HG03039 (cell line): ENCODE results near the gene CHAT.

Experiments
- ATAC-seq: cut with Tn5 transposase; IDR thresholded peaks from one replicate; pipeline ENCODE4 v1.9.1; 2021; ENCODE audit warnings: mild to moderate bottlenecking, moderate library complexity; ENCODE audit not compliant: unreplicated experiment

The CHAT gene

DNA sequence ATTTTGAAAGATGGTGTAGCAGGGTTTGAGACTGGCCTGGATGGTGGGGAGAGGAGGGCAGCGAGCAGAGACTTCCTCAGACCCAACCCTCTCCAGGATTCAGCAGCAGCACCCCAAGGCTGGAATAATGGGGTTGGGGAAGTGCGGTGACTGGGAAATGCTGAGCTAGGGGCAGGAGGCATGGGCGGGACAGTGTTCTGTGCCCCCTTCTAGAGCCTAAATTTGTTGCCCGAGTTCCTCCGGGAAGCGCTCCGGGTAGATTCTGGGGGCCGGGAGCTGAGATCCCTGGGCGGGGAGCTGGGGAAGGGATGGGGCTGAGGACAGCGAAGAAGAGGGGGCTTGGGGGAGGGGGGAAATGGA lies at the start of gene CHAT:
Gene CHAT (plus strand): TSS at position 156 of the 360 bp plus-strand sequence. CDS start 153 bp downstream, at position 309.
- ATAC-seq = no peak

DNA sequence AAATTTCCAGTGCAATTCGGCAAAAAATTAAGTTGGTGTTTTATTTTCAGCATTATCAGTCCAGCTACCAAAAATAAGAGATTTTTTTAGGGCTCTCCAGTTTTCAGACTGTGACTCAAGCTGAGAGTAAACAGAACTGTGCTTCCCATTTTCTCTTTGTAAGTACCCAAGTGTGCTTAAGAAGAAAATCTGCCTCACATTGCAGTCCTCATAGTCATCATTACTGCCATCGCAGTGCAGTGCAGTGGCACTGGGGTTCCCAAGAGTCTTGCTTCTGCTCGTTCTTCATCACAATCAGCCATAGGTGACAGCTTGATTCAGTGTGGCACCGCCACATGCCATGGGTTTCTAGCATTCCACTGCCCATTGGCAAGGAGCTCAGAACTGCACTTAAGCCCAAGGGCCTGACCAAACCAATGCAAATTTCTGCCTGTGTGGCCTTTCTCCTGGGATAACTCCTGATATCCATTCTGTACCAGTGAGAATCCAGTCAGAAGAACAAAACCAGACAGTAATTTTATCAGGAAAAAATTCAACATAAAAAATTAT lies 49.3 kb upstream of the CHAT start:
- ATAC-seq = no peak

DNA sequence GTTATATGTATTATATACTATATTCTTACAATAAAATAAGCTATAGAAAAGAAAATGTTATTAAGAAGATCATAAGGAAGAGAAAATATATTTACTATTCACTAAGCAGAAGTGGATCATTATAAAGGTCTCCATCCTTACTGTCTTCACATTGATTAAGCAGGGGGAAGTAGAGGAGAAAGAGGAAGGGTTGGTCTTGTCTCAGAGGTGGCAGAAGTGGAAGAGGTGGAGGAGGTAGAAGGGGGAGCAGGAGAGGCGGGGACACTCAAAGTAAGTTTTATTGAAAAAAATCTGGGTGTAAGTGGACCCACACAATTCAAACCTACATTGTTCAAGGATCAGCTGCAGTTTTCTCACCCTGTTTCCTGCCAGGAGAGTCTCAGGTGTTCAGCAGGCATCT lies 46.0 kb upstream of the CHAT start:
- no peak for ATAC-seq

DNA sequence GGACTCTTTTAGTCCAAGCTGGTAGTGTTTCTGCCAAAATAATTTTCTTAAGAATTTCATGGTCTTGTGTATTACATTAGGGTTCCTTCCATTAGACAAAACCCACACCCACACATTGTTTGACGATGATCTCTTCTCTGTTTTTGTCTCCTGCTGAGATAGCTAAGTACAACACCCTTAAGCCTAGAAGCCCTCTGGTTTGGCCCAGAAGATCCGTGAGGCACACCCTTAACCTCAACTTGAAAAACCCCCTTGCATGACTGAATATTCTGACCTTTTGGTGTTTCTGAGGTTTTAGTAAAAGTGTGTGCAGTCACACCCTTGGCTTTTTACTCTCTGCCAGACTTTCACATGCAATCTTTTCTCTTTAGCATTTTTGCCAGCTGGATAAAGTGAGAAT lies 45.6 kb upstream of the CHAT start:
- ATAC-seq = no peak

DNA sequence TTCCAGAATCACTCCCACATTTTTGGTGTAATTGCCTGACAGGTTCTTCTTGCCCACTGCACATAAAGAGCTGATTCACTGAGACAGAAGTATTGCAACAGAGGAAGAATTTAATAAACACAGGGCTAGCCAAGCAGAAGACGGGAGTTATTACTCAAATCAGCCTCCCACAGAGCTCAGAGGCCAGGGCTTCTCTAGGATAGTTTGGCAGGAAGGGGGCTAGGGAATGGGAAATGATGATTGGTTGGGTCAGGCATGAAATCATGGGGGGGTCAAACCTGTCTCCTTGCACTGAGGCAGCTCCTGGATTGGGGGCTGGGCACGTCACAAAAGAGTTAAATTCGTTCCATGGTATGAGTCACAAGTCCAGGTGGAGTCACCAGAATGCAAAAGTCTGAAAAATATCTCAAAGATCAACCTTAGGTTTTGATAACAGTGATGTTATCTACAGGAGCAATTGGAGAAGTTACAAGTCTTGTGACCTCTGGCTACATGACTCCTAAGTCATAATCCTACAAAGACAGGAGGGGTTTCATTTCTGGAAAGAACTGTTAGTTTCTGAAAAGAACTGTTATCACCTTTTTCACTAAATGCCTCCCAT lies 44.7 kb upstream of the CHAT start:
- ATAC-seq = no peak

DNA sequence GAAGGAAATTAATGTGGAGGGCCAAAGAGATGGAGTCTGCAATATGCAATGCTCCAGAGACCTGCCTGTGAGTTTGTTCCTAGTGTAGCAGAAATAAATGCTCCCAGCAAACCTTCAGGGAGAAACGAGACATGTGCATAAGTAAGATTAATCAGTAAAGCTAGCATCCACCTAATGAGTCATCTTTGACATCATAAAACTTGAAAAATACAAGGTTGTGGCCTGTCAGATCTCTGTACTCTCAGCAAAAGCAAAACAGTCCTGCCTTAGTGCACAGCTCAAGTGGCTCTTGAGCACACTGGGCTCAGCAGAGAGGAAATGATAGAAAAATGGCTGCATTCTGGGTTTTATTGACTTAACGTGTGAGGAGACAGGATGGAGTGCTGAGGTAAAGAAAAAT lies 42.4 kb upstream of the CHAT start:
- no peak for ATAC-seq

DNA sequence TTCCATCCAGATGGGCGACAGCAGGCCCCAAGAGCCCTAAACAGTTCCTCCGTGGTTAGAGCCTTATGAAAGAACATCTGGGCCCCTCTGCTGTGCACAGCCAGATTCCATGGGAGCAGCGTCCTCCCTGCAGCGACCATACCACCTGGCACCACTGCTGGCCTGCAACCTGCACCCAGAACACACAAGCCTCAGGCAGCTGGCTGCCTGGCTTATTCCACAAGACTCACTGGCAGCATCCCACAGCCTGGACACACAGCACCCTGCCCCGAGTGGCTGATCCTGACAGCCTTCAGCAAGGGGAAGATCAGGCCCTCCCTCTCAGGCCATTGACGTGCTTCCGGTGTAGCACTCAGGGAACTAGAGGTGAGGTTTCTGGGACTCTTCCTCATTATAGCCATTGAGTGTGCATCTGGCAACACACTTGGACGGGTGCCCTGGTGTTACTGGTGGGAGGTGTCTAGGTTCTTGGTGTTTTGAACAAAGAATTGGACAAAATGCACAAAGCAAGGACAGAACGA lies 41.2 kb upstream of the CHAT start:
- no peak for ATAC-seq

DNA sequence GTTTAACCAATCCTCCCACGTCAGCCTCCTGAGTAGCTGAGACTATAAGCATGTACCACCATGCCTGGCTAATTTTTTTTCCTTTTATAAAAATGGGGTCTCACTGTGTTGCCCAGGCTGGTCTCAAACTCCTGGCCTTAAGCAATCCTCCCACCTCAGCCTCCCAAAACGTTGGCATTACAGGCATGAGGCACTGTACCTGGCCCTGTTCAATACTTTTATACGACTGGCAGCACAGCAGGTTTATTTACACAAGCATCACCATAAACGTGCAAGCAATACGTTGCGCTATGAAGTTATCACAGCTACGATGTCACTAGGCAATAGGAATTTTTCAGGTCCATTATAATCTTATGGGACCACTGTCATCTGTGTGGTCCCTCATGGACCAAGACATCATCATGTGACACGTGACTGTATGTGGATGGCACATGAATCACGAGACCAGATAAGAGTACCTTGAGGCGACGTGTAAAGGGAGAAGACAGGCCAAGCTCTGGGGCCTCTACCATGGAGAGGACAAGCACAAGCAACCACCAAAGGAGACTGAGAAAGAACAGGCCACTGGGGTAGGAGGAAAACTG lies 38.3 kb upstream of the CHAT start:
- ATAC-seq = no peak

DNA sequence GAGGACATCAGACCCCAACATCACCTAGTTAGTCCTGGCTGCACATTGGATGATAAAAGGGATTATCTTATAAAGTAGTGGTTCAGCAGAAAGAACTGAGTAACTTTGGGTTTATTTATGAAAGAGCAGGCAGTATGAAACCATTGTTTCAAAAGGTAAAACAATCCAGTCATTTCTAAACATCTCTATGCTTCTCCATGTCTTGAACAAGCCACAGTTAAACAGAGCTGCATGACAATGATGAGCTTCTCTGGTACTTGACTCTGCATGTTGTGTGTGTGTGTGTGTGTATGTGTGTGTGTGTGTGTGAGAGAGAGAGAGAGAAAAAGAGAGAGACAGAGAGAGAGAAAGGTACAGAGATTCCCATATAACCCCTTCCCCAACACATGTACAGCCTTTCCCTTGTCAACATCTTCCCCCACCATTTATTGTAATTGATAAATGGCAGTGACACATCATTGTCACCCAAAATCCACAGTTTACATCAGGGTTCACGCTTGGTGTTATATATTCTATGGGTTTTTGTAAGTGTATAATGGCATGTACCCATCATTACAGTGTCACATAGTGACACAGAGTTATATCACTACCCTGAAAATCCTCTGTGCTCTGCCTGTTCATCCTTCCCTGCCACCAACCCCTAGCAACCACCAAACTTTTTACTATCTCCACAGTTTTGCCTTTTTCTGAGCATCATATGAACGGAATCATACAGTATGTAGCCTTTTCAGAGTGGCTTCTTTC lies 36.5 kb upstream of the CHAT start:
- ATAC-seq = no peak

DNA sequence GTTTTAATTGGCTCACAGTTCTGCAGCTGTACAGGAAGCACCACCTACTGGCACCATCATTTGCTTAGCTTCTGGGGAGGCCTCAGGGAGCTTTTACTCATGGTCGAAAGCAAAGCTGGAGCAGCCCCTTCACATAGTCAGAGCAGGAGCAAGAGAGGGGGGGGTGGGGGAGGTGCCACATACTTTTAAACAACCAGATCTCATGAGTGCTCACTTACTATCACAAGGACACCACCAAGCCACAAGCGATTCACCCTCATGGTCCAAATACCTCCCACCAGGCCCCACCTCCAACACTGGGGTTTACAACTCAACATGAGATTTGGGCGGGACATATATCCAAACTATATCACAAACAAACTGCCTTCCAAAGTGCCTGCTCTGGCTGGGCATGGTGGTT lies 35.4 kb upstream of the CHAT start:
- ATAC-seq = no peak

DNA sequence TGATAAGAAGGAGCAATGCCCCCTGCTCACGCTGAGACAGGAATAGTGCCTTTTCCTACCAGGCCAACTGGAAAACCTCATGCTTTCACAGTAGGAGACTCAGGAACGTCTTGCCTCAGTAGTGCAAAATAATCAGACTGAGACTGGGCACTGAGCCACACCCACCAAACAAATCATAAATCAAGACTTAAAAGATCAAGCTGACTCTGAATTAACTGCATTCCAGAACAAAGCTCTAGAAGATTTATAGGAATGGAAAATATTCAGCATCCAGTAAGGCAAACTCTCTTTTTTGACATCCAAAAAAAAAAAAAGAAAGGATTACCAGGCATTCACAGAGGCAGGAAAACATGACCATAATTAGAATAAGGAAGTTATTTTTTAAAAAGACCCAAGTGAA lies 34.2 kb upstream of the CHAT start:
- no peak for ATAC-seq

DNA sequence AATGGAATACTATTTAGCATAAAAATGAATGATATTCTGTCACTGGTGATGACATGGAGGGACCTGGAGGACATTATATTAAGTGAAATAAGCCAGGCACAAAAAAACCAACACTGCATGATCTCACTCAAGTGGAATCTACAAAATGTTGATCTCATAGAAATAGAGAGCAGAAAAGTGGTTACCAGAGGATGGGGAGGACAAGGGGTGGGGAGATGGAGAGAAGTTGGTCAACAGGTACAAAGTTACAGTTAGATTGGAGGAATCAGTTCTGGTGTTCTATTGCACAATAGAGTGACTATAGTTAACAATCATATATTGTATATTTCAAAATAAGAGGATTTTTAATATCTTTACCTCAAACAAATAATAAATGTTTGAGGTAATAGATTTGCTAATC lies 28.4 kb upstream of the CHAT start:
- ATAC-seq = no peak

DNA sequence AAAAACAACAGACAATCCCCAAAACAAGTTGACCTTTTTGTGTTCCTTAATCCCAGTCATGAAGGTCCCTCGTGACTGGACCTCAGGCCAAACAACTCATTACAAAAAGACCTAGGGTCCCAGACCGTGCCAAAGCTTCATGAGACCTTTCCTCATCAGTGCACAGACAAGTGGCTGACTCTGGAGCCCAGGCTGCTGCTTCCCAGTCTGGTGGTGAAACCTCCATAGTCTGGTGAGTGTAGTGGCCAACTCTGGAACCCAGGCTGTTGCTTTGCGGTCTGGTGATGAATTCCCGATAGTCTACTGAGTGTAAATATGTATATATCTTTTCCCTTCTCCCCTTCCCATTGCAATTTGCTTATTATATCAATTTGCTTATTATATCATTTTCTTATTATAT lies 25.9 kb upstream of the CHAT start:
- ATAC-seq = no peak

DNA sequence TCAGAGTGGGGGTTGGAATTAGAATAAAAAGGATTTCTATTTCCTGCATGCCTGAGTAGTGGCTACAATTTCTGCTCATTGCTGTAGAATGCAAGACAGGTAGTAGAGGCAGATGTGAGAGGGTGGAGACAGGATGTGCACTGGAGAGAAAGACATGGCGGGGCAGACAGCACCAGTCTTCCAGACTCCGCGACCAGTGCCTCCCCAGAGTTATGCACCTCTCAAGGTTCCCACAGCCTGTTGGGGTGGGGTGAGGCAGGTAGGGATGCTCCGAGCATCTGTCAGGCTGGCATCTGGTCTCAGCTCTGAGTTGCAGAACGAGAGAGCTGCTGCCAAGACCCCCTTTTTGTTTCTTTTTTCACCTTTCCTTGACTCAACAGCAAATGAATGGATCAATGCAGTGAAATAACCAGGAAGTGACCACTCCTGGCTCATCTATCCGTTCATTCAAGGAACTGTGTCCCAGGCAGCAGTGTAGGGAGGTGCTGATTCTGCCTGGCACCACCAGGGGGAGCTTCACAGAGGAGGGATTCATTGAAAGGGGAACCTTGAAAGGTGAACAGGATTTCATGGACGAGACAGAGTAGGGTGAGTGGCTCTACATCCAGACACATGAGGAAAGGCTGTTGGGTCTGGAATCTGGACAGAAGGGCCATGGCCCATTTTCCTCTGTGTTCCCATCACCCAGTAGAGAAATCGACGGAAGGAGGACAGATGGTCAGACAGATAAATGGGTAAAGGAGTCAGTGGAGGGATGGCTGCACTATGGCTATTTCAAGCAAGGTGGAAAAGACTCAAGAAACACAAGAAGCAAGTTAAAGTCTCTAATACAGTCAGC lies 20.9 kb upstream of the CHAT start:
- peak; percentile 73 for ATAC-seq

DNA sequence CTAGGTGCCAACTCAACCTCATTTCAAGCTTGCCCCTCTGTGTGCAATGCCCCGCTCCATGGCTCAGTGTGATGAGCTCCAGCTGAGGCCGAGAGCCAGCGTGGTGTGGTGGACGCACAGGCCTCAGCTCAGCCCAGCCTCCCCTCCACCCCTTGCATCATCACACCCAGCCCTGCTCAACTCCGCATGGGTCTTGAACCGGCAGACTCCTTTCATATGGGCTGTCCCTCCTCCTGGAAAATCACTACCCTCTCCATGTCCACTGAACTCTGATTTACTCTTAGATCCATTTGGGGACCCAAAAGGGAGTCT lies 20.3 kb upstream of the CHAT start:
- no peak for ATAC-seq

DNA sequence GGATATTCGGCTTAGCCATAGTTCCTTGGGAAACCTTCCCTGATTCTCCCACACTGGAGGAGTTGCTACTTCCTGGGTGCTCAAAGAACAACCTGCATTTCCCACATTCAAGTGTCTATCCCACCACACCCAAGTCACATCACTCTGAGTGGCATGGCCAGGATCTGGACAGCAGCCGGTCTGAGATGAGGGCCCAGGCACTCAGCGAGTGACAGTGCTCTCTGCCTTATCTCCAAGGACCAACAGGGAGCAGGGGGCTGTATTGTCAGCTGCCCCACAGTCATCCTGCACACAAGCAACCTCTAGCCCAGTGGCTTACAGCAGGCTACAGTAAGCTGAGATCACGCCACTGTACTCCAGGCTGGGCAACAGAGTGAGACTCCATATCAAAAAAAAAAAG lies 19.8 kb upstream of the CHAT start:
- no peak for ATAC-seq

DNA sequence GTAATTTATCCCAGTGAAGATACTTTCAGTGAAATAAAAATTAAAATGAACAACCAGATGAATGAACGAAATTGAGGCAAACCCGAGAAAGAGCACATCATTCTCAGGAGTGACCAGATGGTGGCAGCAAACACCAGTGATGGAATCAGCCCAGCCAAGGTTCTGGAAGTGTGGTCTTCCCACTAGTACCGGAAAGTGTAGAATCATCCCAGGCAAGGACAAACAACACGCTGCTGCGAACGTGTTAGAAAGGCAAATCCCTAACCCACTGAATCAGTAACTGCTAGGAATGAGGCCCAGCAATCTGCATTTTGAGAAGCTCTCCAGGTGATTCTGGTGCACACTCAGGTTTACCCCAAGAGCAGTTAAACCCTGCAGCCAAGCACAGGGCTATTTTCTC lies 19.2 kb upstream of the CHAT start:
- no peak for ATAC-seq

DNA sequence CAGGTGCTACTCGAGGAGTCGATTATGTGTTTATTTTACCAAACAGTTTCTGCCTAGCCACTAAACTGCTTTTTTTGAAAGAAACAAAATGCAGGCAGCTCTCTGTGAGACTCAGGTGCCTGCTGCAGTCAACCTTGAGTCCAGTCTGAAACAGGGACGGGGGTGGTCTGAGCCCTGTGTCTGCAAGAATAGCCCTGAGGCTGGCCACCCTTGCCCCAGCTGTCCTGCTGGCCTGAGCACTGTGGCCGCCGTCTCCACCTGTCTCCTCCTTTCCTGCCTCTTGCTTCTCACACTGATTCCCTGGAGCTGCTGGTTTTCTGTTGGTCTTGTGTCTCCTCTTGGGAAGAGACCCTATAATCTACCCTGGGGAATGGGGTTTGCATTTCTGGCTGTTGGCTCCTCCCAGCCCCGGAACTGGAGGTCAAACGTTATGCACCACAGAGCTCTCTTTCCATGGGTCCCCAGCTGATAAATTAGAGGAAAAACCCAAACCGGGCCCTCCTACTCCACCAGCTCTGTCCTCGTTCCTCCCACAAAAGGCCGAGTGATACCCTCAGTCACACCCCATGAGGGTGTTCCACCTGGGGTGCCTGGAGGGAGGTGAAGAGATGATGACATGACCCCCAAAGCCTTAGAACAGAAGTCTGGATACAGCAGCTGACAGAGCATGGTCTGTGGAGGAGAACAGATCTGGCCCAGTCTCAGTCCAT lies 18.7 kb upstream of the CHAT start:
- no peak for ATAC-seq

DNA sequence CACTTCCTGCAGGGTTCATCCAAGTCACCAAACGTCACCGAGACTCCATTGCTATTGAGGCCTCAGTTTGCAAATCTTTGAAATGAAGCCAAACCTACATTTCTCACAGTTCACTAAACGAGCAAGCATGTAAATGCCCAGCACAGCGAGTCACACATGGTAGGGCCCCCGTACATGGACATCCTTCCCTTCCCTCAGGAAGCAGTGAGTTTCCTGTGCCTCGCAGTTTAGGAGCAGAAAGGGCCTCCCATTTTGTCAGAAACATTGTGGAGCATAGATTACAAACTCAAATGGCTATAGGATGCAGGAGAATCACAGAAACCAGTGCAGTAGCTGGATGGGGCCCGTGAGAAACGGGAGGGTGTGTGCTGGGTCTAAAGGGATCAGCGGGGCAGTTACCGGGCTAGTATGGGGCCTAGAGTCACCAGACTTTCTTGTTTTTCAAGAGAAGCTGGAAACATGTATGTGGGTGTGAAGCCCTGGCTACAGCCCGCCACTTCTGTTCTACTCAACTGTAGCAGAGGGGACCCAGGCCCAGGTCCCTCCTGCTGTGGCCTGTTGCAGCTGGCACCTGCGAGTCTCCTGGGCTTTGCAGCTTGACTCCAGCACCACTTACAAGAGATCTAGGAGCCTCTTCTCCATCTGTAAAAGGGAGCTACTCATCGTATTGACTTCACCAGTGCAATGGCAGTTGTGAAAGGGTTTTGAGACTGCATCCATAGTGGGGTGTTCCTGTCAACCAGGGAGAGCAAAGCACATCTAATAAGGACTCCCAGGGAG lies 17.9 kb upstream of the CHAT start:
- no peak for ATAC-seq

DNA sequence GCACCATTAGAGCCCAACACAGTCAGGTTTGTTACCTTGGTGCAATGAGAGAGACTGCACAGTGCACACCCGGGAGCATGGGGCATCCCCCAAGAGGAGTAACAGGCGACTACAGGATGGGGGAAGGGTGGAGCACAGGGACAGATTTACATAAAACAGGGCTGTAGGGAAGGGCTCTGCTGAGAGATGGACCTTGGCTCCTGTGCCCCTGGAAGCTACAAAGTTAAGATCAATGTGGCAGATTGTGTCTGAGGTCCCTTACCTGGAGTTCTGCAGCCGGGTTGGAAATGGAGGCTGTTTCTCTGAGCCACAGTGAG lies 17.4 kb upstream of the CHAT start:
- no peak for ATAC-seq
